ENCODE data around the gene UMODL1.
A peak's percentile ranks its signal among the peaks of the same experiment; 100 is the strongest.

The UMODL1 gene, protein sequence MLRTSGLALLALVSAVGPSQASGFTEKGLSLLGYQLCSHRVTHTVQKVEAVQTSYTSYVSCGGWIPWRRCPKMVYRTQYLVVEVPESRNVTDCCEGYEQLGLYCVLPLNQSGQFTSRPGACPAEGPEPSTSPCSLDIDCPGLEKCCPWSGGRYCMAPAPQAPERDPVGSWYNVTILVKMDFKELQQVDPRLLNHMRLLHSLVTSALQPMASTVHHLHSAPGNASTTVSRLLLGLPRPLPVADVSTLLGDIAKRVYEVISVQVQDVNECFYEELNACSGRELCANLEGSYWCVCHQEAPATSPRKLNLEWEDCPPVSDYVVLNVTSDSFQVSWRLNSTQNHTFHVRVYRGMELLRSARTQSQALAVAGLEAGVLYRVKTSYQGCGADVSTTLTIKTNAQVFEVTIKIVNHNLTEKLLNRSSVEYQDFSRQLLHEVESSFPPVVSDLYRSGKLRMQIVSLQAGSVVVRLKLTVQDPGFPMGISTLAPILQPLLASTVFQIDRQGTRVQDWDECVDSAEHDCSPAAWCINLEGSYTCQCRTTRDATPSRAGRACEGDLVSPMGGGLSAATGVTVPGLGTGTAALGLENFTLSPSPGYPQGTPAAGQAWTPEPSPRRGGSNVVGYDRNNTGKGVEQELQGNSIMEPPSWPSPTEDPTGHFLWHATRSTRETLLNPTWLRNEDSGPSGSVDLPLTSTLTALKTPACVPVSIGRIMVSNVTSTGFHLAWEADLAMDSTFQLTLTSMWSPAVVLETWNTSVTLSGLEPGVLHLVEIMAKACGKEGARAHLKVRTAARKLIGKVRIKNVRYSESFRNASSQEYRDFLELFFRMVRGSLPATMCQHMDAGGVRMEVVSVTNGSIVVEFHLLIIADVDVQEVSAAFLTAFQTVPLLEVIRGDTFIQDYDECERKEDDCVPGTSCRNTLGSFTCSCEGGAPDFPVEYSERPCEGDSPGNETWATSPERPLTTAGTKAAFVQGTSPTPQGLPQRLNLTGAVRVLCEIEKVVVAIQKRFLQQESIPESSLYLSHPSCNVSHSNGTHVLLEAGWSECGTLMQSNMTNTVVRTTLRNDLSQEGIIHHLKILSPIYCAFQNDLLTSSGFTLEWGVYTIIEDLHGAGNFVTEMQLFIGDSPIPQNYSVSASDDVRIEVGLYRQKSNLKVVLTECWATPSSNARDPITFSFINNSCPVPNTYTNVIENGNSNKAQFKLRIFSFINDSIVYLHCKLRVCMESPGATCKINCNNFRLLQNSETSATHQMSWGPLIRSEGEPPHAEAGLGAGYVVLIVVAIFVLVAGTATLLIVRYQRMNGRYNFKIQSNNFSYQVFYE

DNA sequence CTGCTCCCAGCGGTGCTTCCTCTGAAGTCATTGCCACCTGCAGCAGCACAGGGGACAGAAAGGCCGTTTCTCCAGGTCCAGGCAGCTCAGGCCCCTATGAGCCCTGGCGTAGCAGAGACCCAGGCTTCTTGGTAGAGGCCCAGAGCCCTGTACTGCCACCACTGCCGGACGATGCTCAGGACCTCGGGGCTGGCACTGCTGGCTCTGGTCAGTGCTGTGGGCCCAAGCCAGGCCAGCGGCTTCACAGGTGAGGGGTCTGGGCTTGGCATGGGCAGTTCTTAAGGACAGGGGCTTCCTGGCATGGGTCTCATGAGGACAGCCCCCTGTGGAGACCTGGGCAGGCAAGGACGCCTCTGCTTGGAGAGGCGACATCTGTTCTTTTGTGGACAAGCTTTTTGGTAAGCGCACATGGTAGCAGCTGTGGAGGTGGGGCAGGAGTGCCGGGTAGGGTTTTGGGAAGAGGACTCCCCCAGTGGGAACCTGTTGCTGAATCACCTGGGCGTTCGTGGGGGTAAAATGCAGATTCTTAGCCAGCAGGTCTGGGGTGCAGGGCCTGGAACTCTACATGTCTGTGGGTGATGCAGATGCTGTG, at the start of gene UMODL1:
UMODL1 (plus strand) TSS at position 172 of the 592 bp plus-strand sequence; CDS start at position 172, 0 bp downstream.
- DNase-seq, result no peak

DNA sequence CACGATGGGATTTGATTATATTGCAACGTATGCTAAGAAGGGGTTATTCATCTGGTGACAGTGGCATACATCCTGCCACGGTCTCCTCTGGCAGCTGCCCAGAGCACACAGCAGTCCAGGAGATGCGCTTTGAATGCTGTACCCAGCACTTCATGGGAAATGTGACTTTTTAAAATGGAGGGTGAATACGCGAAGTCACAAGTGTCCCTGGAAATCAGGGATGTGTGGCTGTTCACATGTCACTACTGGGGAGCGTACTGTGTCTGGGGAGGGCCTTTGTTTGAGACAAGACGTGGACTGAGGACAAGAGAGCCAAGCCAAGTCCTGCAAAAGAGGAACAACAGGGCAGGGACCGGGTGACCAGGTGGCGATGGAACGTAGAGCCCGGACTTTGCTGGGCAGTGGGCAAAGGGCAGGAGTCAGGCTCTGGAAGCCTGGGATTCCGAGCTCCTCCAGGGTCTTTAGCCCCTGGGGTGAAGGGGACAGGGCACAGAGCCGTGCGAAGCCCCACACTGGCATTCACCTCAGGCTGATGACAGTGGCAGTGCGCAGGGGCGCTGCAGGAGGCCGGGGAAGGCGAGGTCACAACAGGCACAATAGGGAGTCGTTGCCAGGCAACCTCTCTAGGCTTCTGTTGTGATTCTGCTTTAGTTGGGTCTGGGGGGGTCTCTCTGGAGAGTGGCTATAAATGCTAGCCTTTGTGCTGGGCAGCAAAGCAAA, 49.6 kb upstream of the UMODL1 start:
- no peak for DNase-seq

DNA sequence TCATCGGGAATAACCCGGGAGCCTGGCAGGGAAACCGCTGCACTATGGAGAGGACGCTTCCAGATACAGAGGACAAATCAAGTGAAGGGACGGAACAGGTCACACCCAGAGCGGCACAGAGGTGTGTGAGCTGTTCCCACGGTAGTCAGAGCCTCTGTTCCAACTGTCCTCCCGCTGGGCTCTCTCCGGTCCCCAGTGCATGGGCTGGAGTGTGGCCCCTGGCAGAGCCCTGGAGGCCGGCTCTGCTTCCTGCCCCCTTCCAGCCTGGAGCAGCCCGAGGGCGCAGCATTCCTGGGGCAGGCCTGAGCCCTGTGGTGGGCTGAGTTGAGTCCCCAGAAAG, 49.1 kb upstream of the UMODL1 start:
- no peak for DNase-seq

DNA sequence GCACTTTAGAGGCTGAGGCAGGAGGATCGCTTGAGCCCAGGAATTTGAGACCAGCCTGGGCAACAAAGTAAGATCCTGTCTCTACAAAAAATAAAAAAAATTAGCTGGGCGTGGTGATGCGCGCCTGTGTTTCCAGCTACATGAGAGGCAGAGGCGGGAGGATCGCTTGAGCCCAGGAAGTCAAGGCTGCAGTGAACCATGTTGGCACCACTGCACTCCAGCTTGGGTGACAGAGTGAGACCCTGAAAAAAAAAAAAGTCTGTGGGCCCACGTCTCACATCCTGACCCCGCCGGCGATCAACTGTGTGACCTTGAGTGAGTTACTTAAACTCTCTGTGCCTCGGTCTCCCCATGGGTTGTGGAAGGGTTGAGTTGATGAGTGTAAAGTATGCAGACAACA, 48.2 kb upstream of the UMODL1 start:
- DNase-seq, result no peak

DNA sequence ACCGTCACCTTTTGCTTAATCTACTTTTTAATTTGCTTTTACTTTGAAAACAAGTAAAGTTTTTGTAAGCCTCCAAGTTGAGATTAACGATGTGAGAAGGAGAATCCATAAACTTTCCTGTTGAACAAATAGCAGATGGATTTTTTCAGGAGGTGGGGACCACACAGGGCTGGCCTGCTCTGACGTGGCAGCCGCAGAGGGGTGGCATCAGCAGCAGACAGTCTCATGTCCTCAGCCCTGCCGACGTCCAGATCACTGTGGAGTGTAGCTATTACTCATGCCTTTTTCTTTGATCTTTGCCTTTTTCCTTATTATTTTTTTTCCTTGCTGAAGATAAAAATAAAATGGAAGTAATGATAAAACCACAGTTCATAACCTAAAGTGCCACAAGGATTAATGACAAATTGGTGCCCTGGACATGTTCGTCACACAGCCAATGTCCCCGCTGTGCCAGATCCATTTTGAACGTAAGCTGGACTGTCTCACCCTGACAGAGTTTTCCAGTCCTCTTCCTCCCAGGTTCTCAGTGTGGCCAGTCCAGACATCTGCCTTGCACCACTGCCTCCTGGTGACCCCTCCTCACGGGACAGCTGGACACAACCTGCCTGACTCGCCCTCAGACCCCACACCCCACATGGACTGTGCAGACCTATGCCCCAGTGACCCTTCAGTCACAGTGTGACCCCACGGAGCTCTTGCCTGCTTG, 45.6 kb upstream of the UMODL1 start:
- no peak for DNase-seq

DNA sequence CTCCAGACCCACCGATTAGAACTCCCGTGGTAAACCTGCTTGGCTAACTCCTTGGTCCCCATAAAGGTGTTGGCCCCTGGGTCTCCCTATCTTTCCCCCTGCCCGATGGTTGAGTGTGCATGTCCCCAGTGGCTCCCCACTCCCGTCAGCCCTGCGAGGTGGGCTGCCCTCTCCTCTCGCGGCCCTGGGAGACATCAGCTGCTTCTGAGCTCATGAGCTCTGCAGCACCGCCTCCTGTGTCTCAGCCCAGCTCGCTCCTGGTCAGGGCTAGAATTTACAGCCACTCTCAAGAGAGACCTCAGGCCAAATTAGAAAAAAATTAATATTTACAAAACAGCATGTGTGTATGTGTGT, 45.1 kb upstream of the UMODL1 start:
- DNase-seq, result no peak

DNA sequence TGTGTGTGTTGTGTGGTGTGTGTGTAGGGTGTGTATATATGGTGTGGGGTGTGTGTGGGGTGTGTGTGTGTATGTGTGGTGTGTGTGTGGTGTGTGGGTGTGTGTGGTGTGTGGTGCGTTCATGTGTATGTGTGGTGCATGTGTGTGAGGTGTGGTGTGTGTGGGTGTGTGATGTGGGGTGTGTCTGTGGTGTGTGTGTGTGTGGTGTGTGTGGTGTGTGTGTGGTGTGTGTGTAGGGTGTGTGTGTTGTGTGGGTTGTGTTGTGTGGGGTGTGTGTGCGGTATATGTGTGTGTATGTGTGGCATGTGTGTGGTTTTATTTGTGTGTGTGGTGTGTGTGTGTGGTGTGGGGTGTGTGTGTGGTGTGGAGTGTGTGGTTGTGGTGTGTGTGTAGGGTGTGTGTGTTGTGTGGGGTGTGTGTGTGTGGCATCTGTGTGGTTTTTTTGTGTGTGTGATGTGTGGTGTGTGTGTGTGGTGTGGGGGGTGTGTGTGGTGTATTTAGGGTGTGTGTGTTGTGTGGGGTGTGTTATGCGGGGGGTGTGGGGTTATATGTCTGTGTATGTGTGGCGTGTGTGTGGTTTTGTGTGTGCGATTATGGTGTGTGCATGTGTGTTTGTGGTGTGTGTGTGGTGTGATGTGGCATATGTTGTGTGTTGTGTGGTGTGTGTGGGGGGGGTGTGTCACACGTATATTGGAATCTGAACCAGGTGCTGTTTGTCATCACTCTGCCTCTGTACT, 43.9 kb upstream of the UMODL1 start:
- no peak for DNase-seq

DNA sequence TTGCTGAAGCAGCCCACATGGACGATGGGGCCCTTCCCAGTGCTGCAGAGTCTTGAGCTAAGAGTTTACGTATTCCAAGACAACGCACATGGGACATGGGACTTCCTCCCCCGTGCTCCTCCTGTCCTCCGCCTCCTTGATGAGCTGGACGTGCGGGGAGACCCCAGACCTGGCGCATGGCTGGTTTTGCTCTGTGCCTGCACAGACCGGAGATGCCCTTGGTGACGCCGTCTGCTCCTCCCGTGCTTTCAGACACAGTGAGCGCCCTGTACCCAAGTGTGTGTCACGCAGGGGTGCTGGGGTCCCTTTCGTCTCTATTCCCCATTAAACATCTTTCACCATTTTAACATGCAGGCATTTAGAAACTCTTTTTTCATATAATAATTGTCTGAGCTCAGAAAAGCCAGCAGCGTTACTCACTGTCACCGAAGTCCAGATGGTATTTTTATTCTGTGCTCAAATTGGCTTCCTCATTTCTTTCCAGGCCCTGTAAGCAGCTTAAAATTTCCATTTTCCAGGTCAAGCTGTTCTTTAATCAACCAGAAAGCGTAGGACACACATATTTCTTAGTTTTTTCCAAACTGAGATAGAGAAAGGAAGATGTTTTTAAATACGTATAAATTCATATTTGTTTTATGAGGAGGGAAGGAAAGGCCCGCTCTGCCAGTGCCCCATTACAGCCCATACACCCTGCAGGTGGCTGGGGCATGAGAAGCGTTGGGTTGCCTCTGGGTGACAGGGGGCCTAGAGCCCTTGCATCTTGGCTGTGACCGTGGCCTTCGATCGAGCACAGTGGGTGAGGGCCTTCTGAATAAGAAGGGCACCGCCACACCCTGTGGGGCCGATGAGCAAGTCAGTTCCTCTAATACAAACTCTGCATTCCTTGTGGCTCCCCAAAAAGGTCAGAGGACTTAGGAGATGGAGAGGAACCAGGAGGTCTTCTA, 43.0 kb upstream of the UMODL1 start:
- DNase-seq, result no peak

DNA sequence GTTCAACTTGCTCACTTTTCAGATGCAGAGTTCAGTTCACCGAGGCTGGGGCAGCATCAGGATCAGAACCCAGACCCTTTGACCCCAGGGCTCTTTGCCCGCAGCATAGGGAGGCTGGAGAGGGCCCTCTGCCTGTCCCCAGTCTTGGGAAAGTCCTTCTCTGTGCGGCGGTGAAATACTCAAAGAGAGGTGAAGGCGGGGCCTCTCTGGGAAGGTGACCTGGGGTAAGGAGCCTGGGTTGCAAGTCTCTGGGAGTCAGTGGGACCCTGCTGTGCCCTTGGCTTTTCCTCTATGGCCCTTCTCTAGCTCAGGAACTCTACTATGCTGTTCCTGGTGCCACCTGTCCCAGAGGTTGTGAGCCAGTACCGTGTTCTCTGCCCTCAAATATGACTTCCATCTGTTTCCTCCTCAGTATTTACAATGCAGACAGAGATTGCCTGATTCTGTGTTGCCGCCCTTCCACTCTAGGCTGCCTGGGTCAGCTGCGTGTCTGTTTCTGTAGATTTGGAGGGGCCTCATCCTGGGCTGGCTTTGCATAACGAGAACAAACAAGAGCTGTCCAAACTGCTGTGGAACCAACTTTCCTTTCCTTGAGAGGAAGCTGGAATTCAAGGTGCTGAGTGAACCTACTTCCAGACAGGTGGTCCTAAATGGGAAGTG, 42.2 kb upstream of the UMODL1 start:
- DNase-seq, result no peak

DNA sequence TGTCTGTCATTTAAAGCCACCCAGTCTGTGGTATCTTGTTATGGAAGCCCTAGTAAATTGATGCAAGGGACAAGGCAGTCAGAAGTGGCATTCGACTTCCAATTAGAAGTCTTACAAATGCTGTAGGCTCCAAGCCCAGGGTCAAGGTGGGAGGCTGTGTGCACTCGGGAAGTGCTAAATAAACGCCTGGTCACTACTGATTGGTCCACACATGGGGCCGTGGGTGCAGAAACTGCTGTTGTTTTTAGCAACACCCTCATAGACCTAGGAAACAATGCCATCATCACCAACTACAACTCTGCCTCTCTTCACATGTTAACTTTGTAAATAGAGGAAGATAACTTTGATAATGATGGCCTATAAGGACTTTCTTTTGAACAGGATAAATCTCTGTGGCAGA, 40.8 kb upstream of the UMODL1 start:
- no peak for DNase-seq

DNA sequence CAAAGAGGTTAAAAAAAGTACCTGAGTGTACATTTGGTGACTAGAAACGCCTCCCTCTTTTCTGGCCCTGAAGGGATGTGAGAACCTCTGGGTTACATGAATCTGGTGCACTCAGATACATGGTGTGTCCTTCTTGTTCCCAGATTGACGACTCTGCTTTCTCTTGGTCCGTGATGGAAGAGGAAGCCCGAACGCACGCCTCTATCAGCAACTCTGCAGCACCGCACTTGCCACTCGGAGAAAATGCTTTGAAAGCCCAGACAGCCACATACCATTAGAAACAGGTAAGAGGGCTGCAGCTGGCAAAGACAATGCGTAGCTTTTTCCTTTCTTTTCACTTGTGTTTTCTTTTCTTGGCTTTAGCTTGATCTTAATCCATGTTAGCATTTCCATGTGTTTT, 39.9 kb upstream of the UMODL1 start:
- DNase-seq, result no peak

DNA sequence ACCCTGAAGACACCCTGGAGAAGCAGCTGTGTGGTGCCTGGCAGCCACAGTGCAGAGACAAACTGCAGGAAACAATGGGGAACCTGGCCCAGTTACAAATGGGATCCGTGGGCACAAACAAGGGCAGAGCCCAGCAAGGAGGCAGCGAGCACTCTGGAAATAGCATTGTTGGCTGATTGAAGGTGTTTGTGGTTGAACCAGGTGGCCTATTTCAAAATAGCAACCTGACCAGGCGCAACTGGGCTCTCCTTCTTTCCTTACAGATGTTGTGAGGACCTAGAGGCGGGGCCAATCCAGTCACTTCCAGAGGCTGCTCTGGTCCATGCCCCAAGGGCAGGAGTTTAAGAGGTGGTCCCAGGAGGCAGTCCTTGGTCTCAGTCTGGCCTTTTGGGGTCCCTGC, 39.3 kb upstream of the UMODL1 start:
- no peak for DNase-seq

DNA sequence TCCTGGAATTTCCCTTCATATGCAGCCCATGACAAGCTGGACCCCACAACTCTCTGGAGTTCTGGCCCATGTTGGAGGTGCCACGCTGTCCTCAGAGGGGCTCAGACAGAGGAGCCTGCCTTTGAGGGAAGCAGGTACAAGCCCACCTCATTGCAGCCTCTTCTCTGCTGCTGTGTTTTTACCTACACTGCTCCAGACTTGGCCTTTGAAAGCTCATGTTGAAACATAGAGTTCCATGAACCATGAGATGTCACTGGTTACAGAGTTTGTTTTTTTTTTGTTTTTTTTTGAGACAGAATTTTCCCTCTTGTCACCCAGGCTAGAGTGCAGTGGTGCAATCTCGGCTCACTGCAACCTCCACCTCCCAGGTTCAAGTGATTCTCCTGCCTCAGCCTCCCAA, 38.9 kb upstream of the UMODL1 start:
- no peak for DNase-seq

DNA sequence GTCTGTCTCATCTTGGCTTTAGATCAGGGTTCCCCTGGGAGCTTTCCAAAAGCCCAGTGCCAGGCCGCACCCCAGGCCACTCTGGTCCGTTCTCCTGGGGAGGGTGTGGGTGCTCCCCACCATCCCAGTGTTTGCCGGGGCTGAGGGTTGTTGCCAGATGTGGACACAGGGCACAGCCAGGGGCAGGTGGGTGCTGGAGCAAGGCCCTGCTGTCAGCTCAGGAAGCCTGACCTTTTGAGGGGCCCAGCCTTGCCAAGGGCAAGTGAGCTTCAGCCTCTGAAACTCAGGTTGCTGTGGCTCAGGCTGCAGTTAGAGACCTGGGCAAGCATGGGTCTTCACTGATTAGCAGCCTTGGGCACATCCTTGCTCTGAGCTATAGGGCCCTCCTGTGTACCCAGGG, 38.1 kb upstream of the UMODL1 start:
- no peak for DNase-seq

DNA sequence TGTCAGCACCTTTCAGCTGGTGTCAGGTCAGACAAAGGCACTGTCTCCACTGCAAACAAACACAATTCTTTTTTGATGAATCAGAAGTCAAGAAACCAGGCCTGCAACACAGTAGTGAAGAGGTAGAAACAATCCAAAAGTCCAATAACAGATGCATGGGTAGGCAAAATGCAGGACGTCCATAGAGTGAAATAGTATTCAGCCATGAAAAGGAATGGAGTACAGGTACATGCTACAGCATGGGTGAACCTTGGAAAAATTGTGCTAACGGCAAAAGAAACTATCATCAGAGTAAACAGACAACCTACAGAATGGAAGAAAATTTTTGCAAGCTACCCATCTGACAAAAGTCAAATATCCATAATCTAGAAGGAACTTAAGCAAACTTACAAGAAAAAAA, 34.8 kb upstream of the UMODL1 start:
- no peak for DNase-seq

DNA sequence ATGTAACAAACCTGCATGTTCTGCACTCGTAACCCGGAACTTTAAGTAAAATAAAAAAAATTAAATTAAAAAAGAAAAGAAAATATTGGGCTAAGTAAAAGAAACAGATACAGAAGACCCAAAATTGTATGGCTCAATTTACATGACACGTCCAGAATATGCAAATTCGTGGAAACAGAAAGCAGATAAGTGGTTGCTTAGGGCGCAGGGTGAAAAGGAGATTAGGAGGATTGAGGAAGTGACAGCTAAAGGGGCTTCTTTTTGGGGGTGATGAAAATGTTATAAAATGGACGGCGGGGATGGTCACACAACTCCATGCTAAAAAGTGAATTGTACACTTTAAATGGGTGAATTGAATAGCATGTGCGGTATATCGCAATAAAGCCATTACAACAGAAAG, 33.6 kb upstream of the UMODL1 start:
- DNase-seq, result peak; percentile 60

DNA sequence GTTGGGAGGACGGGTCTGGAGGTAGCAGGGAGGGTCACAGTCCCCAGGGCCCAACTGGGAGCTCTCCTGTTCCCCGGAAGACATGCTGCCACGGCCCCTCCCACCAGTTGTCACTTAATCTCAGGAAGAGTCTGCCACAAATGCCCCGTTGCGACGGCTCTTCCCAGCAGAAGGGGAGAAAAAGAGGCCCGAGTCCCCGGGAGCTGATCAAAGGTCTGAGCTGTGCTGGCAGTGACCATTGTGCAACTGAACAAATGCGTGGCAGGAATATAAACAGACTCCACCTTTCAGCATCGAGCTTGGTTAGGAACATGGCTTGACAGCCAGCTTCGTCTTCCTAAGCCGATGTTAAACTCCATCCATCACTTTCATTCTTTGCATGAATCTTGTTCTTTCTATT, 33.2 kb upstream of the UMODL1 start:
- no peak for DNase-seq

DNA sequence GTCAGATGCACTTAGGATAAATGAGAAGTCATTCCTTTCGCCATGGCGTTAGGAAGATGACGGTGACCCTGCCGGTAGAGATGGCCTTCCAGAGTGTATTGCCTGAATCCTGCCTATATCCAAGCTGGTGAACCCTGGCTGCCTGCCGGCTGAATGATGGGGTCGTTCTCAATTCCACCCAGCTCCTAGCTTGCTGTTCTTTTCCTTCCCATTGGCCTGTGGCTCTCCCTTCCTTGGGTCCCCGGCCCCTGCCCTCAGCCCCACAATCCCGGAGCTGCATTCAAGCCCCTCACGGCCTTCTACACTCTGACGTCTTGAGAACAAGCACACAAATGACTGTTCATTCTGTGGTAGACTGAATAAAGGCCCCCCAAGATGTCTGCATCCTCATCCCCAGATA, 32.7 kb upstream of the UMODL1 start:
- no peak for DNase-seq

DNA sequence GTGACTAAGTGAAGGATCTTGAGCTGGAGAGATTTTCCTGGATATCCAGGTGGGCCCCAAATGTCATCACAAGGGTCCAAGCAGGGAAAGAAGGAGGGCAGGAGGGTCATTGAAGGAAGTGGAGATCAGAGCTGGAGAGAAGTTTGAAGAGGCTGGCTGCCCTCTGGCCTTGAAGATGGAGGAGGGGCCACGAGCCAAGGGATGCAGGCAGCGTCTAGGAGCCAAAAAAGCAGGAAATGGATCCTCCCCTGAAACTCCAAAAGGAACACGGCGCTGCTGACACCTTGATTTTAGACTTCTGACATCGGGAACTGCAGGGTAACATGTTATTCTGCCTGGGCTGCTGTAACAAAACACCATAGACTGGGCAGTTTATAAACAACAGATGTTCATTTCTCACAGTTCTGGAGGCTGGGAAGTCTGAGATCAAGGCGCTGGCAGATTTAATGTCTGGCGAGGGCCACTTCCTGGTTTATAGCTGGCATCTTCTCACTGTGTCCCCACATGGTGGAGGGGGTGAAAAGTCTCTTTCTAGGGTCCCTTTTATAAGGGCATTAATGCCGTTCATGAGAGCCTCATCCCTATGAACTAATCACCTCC, 32.2 kb upstream of the UMODL1 start:
- no peak for DNase-seq

Measured in OCI-M1 (cell line).